WTC11 (cell line): ENCODE results near the gene S1PR1. TPM values are rescaled to one million over a fixed set of nuclear protein-coding genes. Genes with fewer than 3 reads are reported as not detected.

Source experiments
- ATAC-seq: fragments of 200-7000 bp; cut with Tn5 transposase; 2 replicates; pipeline ENCODE4 v1.10.0; 2021; ENCODE audit warnings: mild to moderate bottlenecking, moderate library complexity
- CTCF ChIA-PET: fragments of 300-600 bp; sonication (Branson Sonifier 250); formaldehyde crosslinking; loops from one replicate; lab custom pipeline; 2021; ENCODE audit warnings: antibody characterized with exemption; lab: Charles Lee
- POLR2A ChIA-PET: fragments of 350-600 bp; sonication (Branson Sonifier 250); formaldehyde crosslinking; loops from one replicate; lab custom pipeline; 2021; ENCODE audit warnings: antibody characterized with exemption; lab: Charles Lee
- DNase-seq: peaks from one replicate; pipeline ENCODE4 v3.0.0; 2021; ENCODE audit warnings: low spot score
- H3K27ac Mint-ChIP-seq: 2 replicates; pipeline ENCODE4 v1.8.0; 2021; ENCODE audit warnings: mixed read lengths
- H3K27me3 Mint-ChIP-seq: 2 replicates; pipeline ENCODE4 v1.8.0; 2021; ENCODE audit warnings: low read depth, mild to moderate bottlenecking, moderate library complexity, mixed read lengths
- H3K36me3 Mint-ChIP-seq: 2 replicates; pipeline ENCODE4 v1.8.0; 2021; ENCODE audit warnings: mixed read lengths
- H3K4me1 Mint-ChIP-seq: 2 replicates; pipeline ENCODE4 v1.8.0; 2022; ENCODE audit warnings: mixed read lengths
- H3K4me3 Mint-ChIP-seq: 2 replicates; pipeline ENCODE4 v1.8.0; 2021; ENCODE audit warnings: mild to moderate bottlenecking, moderate library complexity, mixed read lengths
- H3K9me3 Mint-ChIP-seq: 2 replicates; pipeline ENCODE4 v1.8.0; 2021; ENCODE audit warnings: mixed read lengths
- AFF4 ChIP-seq: sonication (generic); formaldehyde crosslinking; IDR thresholded peaks from 2 replicates; pipeline ENCODE4 v1.8.1; 2023; ENCODE audit warnings: mild to moderate bottlenecking, missing genetic modification reagents, borderline replicate concordance
- AR ChIP-seq: fragments of 250-450 bp; sonication (Bioruptor Pico); IDR thresholded peaks from 2 replicates; pipeline ENCODE4 v1.9.0; 2021; ENCODE audit warnings: mild to moderate bottlenecking
- CREM ChIP-seq: sonication (generic); formaldehyde crosslinking; IDR thresholded peaks from 2 replicates; pipeline ENCODE4 v1.8.1; 2022; ENCODE audit warnings: mild to moderate bottlenecking, missing genetic modification reagents, moderate library complexity
- CTCF ChIP-seq: fragments of 200-600 bp; IDR thresholded peaks from 2 replicates; pipeline ENCODE4 v1.8.0; 2022; ENCODE audit warnings: antibody characterized with exemption
- EMX1 ChIP-seq: fragments of 250-450 bp; sonication (Bioruptor Pico); IDR thresholded peaks from 2 replicates; pipeline ENCODE4 v1.8.0; 2021; ENCODE audit warnings: mild to moderate bottlenecking
- JUN ChIP-seq: sonication (generic); formaldehyde crosslinking; IDR thresholded peaks from 2 replicates; pipeline ENCODE4 v1.8.0; 2023; ENCODE audit warnings: mild to moderate bottlenecking, missing genetic modification reagents
- KAT7 ChIP-seq: sonication (generic); formaldehyde crosslinking; IDR thresholded peaks from 2 replicates; pipeline ENCODE4 v1.8.1; 2023; ENCODE audit warnings: missing genetic modification reagents, mild to moderate bottlenecking, borderline replicate concordance
- NFE2L1 ChIP-seq: sonication (generic); formaldehyde crosslinking; IDR thresholded peaks from 2 replicates; pipeline ENCODE4 v1.8.1; 2023; ENCODE audit warnings: missing genetic modification reagents
- TEAD4 ChIP-seq: sonication (generic); formaldehyde crosslinking; IDR thresholded peaks from 2 replicates; pipeline ENCODE4 v1.8.0; 2022; ENCODE audit warnings: mild to moderate bottlenecking, missing genetic modification reagents
- ZNF232 ChIP-seq: sonication (generic); formaldehyde crosslinking; IDR thresholded peaks from 2 replicates; pipeline ENCODE4 v1.8.0; 2022; ENCODE audit warnings: mild to moderate bottlenecking, missing genetic modification reagents
- ZSCAN18 ChIP-seq: fragments of 250-450 bp; sonication (Bioruptor Pico); IDR thresholded peaks from 2 replicates; pipeline ENCODE4 v2.1.2; 2022; ENCODE audit warnings: mild to moderate bottlenecking, moderate library complexity
- total RNA-seq: library from RNA; stranded (reverse); gene quantifications from 3 replicates; pipeline ENCODE4 v1.2.3, GENCODE V29; 2021
- TF ChIP-seq, protein P1 (sequence below): sonication (generic); formaldehyde crosslinking; IDR thresholded peaks from 2 replicates; pipeline ENCODE4 v1.8.0; 2023; ENCODE audit warnings: mild to moderate bottlenecking, missing genetic modification reagents
- TF ChIP-seq, protein P2 (sequence below): fragments of 250-450 bp; sonication (Bioruptor Pico); IDR thresholded peaks from 2 replicates; pipeline ENCODE4 v1.9.0; 2021; ENCODE audit warnings: mild to moderate bottlenecking

Gene S1PR1
- total RNA-seq, 1 experiment from 2014 or later: 3.2 TPM

GRCh38 chr1:101268893-101269292 is 32.1 kb downstream of the S1PR1 start:
- DNase-seq (no peak), ATAC-seq (no peak)
- Mint-ChIP-seq H3K9me3 (peaks cover 10% of the 10 kb centered on the region), H3K27ac (no peak overlapping the region), H3K27me3 (no peaks in the 10 kb centered on the region), H3K36me3 (0 out of 2 replicates have a peak, but pooled peaks cover 4% of the 10 kb centered on the region), H3K4me3 (no peak overlapping the region), H3K4me1 (0 out of 2 replicates have a peak, but pooled peaks cover 2% of the 10 kb centered on the region)
- ChIA-PET CTCF (interaction anchor here (0.9 to 1.3 kb wide), 3 partner anchors 20 to 41 kb away, joined by 3 to 5 read pairs (median 3); no protein-coding TSS in a partner anchor), POLR2A (no interaction called here)
- TF ChIP-seq CREM (CRISPR knock-in tag) (no peak), ZSCAN18 (CRISPR knock-in tag) (no peak), AR (no peak), ZNF232 (no peak), AFF4 (CRISPR knock-in tag) (no peak)
- TF ChIP-seq, protein P1, sequence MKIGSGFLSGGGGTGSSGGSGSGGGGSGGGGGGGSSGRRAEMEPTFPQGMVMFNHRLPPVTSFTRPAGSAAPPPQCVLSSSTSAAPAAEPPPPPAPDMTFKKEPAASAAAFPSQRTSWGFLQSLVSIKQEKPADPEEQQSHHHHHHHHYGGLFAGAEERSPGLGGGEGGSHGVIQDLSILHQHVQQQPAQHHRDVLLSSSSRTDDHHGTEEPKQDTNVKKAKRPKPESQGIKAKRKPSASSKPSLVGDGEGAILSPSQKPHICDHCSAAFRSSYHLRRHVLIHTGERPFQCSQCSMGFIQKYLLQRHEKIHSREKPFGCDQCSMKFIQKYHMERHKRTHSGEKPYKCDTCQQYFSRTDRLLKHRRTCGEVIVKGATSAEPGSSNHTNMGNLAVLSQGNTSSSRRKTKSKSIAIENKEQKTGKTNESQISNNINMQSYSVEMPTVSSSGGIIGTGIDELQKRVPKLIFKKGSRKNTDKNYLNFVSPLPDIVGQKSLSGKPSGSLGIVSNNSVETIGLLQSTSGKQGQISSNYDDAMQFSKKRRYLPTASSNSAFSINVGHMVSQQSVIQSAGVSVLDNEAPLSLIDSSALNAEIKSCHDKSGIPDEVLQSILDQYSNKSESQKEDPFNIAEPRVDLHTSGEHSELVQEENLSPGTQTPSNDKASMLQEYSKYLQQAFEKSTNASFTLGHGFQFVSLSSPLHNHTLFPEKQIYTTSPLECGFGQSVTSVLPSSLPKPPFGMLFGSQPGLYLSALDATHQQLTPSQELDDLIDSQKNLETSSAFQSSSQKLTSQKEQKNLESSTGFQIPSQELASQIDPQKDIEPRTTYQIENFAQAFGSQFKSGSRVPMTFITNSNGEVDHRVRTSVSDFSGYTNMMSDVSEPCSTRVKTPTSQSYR (CRISPR knock-in tag): no peak
- TF ChIP-seq, protein P2, sequence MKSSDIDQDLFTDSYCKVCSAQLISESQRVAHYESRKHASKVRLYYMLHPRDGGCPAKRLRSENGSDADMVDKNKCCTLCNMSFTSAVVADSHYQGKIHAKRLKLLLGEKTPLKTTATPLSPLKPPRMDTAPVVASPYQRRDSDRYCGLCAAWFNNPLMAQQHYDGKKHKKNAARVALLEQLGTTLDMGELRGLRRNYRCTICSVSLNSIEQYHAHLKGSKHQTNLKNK (CRISPR knock-in tag): no peak

DNA sequence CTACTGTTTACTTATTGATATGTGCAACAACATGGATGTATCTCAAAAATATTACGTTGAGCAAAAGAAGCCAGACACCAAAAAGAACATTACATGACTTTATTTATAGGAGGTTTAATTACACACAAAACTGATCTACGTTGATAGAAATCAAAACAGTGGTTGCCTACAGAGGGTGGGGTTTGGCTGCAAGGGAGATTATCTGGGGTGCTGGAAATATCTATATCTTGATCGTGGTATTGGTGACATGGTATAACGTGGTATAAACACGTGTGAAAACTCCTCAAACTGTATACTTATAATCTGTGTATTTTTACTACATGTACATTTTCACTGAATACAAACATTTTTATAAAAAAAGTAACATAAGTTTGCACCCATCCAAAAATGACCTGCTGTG is 38.9 kb downstream of the S1PR1 start:
- DNase-seq: no peak
- Mint-ChIP-seq H3K9me3 (peaks cover 10% of the 10 kb centered on the region), H3K4me1 (peaks cover 5% of the 10 kb centered on the region), H3K4me3 (no peak overlapping the region), H3K36me3 (0 out of 2 replicates have a peak, but pooled peaks cover 3% of the 10 kb centered on the region), H3K27ac (no peak overlapping the region), H3K27me3 (no peaks in the 10 kb centered on the region)
- no peak for ATAC-seq
- POLR2A ChIA-PET: no interaction called here
- no peak for TF ChIP-seq CTCF
- TF ChIP-seq TEAD4 (CRISPR knock-in tag): no peak
- no peak for TF ChIP-seq EMX1 (CRISPR knock-in tag)
- no peak for TF ChIP-seq JUN
- no peak for TF ChIP-seq NFE2L1
- no peak for TF ChIP-seq KAT7 (CRISPR knock-in tag)
- CTCF ChIA-PET: no interaction called here
